ENCODE data around the gene ATCAY. TPM values are rescaled to one million over a fixed set of nuclear protein-coding genes. Genes with fewer than 3 reads are reported as not detected.
A peak's percentile ranks its signal among the peaks of the same experiment; 100 is the strongest.
"Not testable (repeated sequence)": the region's sequence is repeated elsewhere in the genome, so short reads cannot be mapped to it uniquely, and the experiment has no call there.

Gene ATCAY
- total RNA-seq, 1 donor from 2014 or later = not detected

DNA sequence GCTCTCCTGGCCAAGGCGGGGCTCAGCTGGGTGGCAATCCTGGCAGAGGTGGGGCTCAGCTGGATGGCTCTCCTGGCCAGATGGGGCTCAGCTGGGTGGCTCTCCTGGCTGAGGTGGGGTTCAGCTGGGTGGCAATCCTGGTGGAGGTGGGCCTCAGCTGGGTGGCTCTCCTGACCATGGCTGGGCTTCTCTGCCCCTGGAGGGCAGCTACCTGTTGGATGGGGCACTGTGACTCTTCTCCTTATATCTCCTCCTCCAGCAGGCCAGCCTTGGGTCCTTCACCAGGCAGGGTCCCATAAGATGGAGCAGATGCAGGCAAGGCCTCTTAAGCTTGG lies 28.3 kb upstream of the ATCAY start:
- DNase-seq (no peak), ATAC-seq (no peak)
- intact Hi-C loops (cut with micrococcal nuclease) = no loop called here

DNA sequence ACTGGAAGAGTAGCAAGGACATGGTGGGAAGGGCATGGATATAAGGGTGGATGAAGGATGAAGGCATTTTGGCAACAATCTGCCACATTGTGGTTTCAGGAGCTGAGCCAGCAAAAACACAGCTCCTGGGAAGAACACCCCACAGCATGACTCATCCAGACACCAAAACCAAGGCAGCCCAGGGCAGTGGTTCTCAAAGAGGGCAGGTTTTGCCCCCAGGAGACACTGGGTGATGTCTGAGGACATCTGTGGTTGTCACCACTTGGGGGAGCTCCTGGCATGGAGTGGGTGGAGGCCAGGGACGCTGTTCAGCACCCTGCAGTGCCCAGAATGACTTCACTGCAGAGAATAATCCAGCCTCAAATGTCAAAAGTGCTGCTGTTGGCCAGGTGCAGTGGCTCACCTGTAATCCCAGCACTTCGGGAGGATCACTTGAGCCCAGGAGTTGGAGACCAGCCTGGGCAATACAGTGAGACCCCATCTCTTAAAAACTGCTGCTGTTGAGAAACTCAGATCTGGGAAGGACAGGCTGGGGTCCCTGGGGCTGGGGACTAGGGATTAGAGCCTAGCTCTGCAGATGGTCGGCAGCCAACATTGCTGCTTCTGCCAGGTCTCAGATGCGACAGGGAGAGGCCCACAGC lies 27.8 kb upstream of the ATCAY start:
- ATAC-seq = peak; percentile 56

DNA sequence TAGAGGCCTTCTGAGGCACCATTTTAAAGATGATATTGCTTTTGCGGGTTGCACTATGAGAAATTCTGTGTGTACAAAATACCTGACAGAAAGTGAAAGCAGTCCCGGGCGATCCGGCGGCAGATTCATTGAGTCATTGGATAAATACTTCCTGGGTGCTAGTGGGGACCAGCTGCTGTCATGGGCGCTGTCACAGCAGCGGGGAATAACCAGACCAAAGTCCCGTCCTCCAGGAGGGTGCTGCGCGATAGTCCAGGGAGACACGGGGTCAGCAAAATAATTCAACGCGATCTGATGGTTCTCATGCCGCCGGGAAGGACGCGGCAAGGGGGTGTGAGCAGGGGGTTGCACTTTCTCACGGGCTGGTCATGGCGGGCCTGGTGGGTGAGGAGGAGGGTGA lies 25.2 kb upstream of the ATCAY start:
- intact Hi-C loops (cut with micrococcal nuclease) = no loop called here
- DNase-seq (no peak), ATAC-seq (no peak)

More for the DNA sequence above, 27.8 kb upstream of the ATCAY start:
- DNase-seq = no peak
- intact Hi-C loops (cut with micrococcal nuclease) = no loop called here

DNA sequence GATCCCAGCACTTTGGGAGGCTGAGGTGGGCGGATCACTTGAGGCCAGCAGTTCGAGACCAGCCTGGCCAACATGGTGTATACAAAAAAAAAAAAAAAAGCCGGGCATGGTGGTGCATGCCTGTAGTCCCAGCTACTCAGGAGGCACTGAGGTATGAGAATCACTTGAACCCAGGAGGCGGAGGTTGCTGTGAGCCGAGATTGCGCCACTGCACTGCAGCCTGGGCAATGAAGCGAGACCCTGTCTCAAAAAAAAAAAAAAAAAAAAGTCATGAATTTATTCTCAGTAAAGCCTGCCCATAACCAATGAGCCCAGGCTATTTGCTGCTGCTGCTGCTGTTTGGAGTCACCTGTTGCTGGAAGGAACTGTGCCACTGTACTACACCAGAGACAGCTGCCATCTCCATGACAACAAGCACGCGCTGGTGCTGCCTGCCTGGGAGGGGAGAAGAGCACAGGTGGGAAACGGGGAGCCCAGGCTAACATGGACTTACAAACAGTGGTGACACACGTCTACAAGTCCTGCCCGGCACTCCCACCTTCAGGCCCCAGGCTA lies 23.0 kb upstream of the ATCAY start:
- ATAC-seq = no peak
- intact Hi-C loops (cut with micrococcal nuclease) = no loop called here
- no peak for DNase-seq

DNA sequence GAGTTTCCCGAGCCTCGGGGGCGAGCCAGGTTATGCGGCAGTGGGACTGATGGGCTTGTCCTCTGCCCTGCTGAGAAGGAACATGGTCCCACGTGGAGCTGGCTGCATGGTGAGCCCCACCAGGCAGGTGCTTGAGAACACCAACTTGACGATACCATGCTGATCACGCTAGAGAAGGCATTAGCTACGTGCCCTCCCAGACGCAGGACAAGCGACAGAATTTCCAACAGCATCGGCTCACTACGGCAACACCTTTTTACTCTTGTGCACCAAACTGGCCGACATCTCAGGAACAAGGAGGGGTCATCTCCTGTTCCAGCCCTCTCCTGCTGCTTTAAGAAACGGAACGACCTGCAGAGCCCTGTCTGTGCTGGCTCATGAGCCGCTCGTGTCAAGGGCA lies 20.0 kb upstream of the ATCAY start:
- no peak for ATAC-seq
- intact Hi-C loops (cut with micrococcal nuclease) = no loop called here
- DNase-seq = no peak

DNA sequence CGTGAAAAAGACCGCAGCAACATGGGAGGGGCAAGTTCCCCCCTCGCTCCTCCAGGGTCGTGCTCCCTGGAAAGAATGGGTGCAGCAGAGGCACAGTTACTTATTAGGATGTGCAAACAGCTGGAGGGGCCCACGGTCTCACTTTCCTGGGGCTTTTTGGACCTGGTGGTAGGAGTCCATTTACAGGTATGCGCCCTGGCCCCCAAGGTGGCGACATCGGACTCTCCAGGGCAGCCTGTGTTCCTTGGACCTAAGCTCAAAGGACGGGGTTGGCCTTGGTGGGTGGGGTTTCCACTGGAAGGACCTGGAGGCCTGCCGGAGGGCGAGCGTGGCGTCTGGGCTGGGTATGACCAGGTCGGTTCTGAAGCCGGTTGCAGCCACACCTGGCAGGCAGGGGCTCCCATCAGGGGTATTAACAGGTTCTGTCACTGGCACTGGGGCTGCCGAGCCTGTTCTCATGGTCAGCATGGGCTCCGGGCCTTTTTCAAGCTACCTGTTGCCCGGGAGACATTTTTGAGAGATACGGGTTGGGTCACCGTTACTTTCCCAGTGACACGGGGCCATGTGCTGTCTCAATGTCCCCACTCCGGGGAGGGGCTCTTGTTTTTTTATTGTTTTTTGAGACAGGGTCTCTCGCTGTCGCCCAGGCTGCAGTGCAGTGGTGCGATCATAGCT lies 17.5 kb upstream of the ATCAY start:
- no peak for DNase-seq
- intact Hi-C loops (cut with micrococcal nuclease) = no loop called here
- no peak for ATAC-seq

DNA sequence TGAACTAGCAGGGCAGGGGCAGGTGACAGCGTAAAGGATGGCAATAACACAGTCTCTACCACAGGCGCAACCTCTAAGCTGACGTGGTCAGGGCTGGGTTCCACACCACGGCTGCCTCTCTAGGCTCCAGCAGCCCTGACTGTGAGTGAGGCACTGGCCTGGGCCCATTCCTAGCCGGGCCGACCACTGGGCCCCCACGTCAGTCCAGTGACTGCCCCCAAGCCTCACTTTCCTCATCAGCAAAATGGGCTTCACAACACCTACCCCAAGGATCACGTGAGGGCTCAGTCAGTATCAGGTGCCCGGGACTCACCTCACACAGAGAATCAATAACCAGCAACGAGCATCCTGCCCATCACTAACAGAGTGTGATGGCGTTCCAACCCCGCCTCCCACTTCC lies 16.8 kb upstream of the ATCAY start:
- DNase-seq = no peak
- ATAC-seq = no peak
- intact Hi-C loops (cut with micrococcal nuclease) = no loop called here

DNA sequence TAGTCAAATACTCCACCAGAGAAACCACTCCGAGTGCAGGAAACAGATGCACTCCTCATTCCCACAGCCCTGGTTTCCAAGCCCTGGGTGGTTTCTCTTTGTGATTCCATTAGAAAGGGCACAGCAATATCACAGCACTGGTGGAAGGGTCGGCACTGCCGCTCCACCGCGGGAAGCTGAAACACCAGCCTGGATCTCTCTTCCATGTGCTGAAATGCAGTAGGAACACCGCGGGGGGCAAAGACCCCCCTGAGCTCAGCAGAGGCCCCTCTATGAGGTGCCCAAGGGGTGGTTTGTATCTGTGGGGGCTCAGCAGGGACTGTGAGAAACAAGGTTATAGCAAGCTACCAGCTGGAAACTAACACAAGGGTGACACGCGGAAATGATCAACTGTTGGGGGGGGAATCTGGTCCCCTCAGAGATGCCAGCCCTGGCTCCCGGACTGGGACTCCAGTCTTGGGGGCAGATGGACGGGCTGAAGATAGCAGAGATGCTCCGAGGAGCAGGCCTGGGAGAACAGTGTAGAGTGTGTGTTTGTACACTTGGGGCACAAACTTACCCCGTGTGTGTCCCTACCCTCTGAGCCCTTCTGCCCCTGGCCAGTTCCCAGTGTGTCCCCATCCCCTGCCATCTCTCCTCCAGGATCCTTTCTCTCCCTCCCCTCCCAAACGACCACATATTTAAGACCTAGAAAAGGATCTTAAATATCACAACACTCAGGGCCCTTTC lies 13.4 kb upstream of the ATCAY start:
- intact Hi-C loops (cut with micrococcal nuclease) = no loop called here
- ATAC-seq = no peak
- DNase-seq = no peak

DNA sequence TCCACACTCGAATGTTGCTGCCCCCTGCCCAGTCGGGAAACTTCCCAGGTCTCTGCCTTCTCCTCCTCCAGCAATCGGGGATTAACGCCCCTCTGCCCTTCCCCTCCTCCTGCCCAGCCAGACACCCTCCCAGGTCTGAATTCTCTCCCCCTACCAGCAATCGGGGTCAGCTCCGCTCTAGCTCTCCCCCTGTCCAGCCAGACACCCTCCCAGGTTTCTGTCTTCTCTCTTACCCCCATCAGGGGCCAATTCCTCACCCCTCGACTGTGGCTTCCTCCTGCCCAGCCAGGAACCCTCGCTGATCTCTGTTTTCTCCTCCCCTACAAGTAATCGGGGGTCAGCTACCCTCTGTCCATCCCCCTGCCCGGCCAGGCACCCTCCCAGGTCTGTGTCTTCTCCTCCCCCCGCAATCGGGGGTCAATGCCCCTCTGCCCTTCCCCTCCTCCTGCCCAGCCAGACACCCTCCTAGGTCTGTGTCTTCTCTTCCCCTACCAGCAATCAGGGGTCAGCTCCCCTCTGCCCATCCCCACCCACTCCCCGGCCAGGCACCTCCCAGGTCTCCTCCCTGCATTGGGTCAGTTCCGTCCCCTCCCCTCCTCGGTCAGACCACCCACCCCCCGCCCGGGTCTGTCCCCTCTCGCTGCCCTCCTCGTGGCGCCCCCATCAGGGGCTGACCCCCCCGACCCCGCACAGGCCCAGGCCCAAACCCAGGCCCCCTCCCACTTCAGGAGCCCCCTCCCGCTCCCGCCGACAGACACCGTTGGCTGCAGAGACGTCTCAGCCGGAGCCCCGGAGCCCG lies 12.3 kb upstream of the ATCAY start:
- intact Hi-C loops (cut with micrococcal nuclease) = no loop called here
- DNase-seq (no peak), ATAC-seq (no peak)

DNA sequence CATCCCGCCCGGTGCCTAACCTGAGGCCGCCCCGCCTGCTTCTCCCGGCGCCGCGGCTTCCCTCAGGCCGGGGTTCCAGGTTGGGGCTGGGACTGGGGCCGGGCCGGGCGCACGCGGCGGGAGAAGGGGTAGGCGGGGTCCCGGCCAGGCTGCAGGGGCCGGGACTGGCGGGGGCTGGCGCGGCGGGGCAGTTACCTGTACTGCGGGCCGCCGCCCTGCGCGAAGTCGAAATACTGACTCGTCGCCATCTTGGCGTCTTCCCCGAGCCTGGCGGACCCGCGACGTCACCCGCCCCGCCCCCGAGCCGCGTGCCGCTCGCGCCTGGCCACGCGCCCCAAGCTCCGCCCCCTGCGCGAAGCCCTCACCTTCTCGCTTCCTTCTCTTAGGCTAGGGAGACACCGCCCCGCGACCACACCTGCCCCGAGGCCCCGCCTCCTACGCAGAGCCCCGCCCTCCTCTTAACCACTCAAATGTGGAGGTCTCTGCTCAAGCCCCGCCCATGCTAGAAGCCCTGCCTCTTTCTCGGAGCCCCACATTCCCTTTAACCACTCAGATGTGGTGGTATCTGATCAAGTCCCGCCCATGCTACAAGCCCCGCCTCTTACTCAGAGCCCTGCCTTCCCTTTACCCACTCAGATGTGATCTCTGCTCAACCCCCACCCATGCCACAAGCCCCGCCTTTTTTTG lies 11.6 kb upstream of the ATCAY start, which contains the start of gene ZFR2:
TSS of gene ZFR2 (minus strand) at position 269 of the 687 bp plus-strand sequence. CDS start at position 248, 21 bp downstream.
- intact Hi-C loops (cut with micrococcal nuclease) = no loop called here
- no peak for DNase-seq
- ATAC-seq = no peak

DNA sequence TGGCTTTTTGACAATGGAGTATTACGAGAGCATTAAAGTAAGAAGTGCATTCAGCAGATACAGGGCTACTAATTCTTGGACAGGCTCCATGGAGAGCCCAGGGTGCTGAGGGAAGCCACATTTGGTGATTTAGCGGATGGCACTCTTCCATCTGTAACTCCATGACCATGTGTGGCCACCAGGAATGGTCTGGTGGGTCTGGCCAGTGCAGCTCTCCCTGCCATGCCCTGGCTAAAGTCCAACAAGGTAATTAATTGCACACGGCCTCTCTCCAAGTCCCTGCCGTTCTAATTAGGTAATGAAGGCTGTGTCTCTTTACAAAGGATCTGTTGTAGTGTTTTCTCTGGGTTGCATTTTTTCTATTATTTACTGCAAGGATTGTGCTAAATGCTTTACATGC lies 7.3 kb upstream of the ATCAY start:
- DNase-seq = no peak
- ATAC-seq = no peak
- intact Hi-C loops (cut with micrococcal nuclease) = no loop called here

DNA sequence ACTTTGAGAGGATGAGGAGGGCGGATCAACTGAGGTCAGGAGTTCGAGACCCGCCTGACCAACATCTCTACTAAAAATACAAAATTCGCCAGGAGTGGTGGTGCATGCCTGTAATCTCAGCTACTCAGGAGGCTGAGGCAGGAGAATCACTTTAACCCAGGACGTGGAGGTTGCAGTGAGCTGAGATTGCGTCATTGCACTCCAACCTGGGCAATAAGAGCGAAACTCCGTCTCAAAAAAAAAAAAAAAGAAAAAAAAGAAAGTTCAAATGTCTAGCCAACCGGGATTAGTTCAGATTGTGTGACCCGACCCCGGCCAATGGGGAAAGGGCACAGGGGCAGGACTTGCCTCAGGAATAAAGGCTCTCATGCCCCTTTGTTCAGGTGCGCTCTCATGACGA lies 5.8 kb upstream of the ATCAY start:
- DNase-seq; ATAC-seq; intact Hi-C loops (cut with micrococcal nuclease): not testable (repeated sequence)

DNA sequence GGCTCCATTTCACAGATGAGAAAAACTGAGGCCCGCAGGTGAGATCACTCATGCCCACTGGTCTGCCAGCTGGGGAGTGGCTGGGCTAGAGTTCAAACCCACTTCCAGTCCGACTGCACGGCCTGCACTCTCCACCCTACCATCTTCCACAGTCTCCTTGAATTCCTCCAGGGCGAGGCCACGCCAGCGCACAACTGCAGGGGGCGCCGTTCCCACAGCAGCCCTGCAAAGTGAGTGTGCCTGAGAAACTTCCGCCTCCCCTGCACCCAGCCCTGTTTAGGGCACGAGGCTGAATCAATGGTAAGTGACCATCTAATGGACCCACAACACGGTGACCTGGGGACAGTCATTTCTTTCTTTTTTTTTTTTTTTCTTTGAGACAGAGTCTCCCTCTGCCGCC lies 829 bp upstream of the ATCAY start:
- no peak for DNase-seq
- no peak for ATAC-seq
- intact Hi-C loops (cut with micrococcal nuclease) = no loop called here

DNA sequence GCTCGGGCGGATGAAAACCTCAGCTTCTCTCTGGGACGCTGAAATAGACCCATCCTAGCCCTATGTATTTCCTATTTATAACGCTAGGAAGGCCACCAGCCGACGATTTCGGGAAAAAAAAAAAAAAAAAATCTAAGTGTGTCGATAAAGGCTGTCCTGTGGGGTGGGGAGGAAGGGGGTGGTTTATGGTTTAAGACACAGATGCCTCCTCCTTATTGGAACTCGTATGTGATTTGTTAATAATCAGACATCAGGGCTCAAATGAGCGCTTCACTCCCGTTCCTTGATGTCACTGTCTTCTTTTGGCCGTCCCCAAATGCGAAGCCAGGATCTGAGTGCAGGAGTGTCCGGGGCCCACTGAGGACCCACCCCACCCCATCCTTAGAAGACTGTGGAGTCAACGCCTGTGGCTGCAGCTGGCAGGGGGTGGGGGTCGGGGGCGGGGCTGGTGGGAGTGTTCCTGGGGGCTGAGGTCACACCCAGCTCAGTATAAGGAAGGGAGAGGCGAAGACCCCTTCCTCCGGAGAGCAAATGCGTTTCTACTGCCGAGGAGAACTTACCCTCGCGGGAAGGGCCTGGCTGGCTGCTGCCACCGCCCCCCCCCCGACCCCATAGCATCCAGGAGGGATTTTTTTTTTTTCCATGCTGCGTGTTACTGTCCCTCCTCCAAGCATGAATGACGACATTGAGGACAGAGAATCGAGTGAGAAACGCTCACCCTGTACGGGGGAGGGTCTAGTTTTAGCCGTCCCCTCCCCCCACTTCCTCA lies 971 bp downstream of the ATCAY start:
- no peak for DNase-seq
- ATAC-seq = no peak
- intact Hi-C loops (cut with micrococcal nuclease) = no loop called here

DNA sequence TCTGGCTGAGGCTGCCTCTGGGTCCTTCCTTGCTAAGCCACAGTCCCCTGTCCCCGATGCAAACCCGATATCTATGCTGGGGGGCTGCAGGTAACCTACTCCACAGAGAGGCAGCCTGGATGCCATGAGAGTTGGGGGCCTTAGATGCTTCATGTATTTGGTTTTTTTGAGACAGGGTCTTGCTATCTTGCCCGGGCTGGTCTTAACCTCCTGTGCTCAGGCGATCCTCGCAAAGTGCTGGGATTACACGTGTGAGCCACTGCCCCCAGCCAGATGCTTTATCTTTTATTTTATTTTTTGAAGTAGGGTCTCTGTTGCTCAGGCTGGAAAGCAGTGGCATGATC lies 1.5 kb downstream of the ATCAY start:
- intact Hi-C loops (cut with micrococcal nuclease) = no loop called here
- ATAC-seq = no peak
- no peak for DNase-seq

DNA sequence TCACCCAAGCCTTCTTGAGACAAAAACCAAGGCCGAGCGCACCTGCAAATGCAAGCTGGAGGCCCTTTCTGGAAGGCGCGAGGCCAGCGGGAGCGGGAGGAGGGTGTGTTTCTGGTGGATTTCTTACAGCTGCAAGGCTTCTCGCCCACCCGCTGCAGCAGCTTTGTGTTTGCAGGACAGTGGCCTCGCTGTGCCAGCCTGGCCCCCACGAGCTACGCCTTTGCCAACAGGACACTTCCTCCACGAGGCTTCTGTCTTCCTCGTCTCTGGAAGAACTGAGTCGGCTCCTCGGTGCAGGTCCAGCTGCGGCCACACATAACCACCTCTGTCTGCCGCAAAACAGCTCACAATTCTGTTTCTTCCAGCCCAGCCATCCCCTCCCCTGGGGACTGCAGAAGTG lies 10.1 kb downstream of the ATCAY start:
- ATAC-seq (no peak), DNase-seq (no peak)
- intact Hi-C loops (cut with micrococcal nuclease) = no loop called here

DNA sequence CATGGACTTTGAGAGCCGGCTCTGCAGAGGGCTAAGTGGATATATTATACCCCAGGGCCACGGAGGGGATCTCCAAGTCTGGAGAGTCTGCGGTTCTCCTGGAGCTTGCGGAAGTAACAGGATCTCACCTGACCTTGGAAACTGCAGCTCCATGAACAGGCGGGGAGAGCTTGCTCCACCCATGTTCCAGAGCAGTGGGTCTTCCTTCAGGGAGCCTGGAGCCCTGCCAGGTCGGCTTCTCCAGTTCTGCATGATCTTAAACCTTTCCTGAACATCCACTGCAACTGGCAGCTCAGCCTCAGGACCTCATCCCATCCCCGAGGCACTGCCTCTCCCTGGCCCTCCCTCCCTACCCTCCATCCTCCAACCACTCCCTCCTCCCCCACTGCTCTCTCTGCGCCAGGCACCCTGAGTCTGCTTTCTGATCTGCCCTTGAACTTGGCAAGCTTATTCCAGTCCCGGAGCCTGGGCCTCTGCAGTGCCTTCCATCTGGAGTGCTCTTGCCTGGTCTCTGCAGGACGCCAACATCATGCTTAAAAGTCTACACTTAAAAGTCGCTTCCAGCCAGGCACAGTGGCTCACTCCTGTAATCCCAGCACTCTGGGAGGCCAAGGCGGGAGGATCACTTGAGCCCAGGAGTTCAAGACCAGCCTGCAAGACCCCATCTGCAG lies 13.2 kb downstream of the ATCAY start:
- intact Hi-C loops (cut with micrococcal nuclease) = no loop called here
- no peak for DNase-seq
- ATAC-seq = peak; percentile 87

DNA sequence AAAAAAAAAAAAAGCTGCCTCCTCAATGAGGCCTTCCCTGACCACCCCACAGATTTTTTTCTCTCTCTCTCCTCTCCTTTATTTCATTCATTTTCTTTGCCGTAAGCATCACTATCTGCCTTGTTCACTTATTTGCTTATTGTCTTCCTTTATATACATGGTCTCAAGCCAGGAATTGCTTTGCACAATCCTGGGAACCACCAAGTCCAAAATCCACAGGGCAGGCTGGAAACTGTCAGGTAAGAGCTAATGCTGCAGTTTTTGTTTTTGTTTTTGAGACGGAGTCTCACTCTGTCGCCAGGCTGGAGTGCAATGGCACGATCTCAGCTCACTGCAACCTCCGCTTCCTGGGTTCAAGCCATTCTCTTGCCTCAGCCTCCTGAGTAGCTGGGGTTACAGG lies 14.5 kb downstream of the ATCAY start:
- ATAC-seq; DNase-seq; intact Hi-C loops (cut with micrococcal nuclease): not testable (repeated sequence)

Measured in left ventricle myocardium superior (tissue), 1 donor.